Keratinocyte (primary cell): ENCODE measurements around the gene C19orf73. TPM values are rescaled to one million over a fixed set of nuclear protein-coding genes. Genes with fewer than 3 reads are reported as not detected.

ENCODE experiments used
- DNase-seq: peaks from one replicate; pipeline ENCODE4 v3.0.0-alpha.2; 2011; ENCODE audit warnings: low read depth, missing footprints, low spot score
- FAIRE-seq: peaks from 2 replicates; lab custom pipeline; 2011; peaks lifted over from hg19 to GRCh38; lab: Jason Lieb, UNC
- H2AFZ ChIP-seq: 2 replicates; pipeline ENCODE4 v1.6.0; 2012; ENCODE audit warnings: low read length, control low read depth, inconsistent platforms; ENCODE audit not compliant: control insufficient read depth
- H3K27ac ChIP-seq: 2 replicates; pipeline ENCODE4 v1.5.1; 2011; ENCODE audit warnings: low read length; ENCODE audit not compliant: control insufficient read depth, insufficient read depth
- H3K27me3 ChIP-seq: 3 replicates; pipeline ENCODE4 v1.6.0; 2011; ENCODE audit warnings: low read length; ENCODE audit not compliant: control insufficient read depth, insufficient read depth; ENCODE audit errors: extremely low read depth
- H3K36me3 ChIP-seq, 2 experiments: 2 replicates in 1 of 2; 3 replicates in 1 of 2; pipeline ENCODE4 v1.5.1; 2011; ENCODE audit warnings: low read length in 2 of 2, mild to moderate bottlenecking in 1 of 2; ENCODE audit not compliant: control insufficient read depth in 2 of 2, insufficient read depth in 2 of 2; ENCODE audit errors: extremely low read depth in 1 of 2
- H3K4me1 ChIP-seq: 3 replicates; pipeline ENCODE4 v1.5.1; 2011; ENCODE audit warnings: low read length; ENCODE audit not compliant: control insufficient read depth, insufficient read depth; ENCODE audit errors: extremely low read depth
- H3K4me2 ChIP-seq: 3 replicates; pipeline ENCODE4 v1.6.0; 2011; ENCODE audit warnings: low read depth, low read length; ENCODE audit not compliant: control insufficient read depth, insufficient read depth; ENCODE audit errors: extremely low read depth
- H3K4me3 ChIP-seq, 3 experiments: fragments of 200-600 bp in 1 of 3; sonication (generic) in 1 of 3; 2 replicates in 2 of 3; 3 replicates in 1 of 3; pipeline ENCODE4 v1.5.1; 2011 to 2016; ENCODE audit warnings: low read length in 3 of 3, mild to moderate bottlenecking in 3 of 3, control low read depth in 2 of 3, inconsistent platforms in 1 of 3, low read depth in 1 of 3, mixed read lengths in 1 of 3, mixed run types in 1 of 3, moderate library complexity in 1 of 3; ENCODE audit not compliant: control insufficient read depth in 2 of 3, insufficient read depth in 2 of 3; ENCODE audit errors: extremely low read depth in 1 of 3
- H3K79me2 ChIP-seq: 2 replicates; pipeline ENCODE4 v1.6.0; 2012; ENCODE audit warnings: low read length; ENCODE audit not compliant: control insufficient read depth, insufficient read depth
- H3K9ac ChIP-seq: 3 replicates; pipeline ENCODE4 v1.6.0; 2011; ENCODE audit warnings: low read length; ENCODE audit not compliant: control insufficient read depth, insufficient read depth; ENCODE audit errors: extremely low read depth
- H3K9me1 ChIP-seq: 3 replicates; pipeline ENCODE4 v1.6.0; 2011; ENCODE audit warnings: low read length; ENCODE audit not compliant: control insufficient read depth, insufficient read depth; ENCODE audit errors: extremely low read depth
- H3K9me3 ChIP-seq: 2 replicates; pipeline ENCODE4 v1.5.1; 2012; ENCODE audit warnings: low read depth, low read length; ENCODE audit not compliant: control insufficient read depth
- H4K20me1 ChIP-seq: 3 replicates; pipeline ENCODE4 v1.6.0; 2011; ENCODE audit warnings: low read length; ENCODE audit not compliant: control insufficient read depth, insufficient read depth; ENCODE audit errors: extremely low read depth
- EZH2 ChIP-seq: IDR thresholded peaks from one replicate; pipeline ENCODE4 v1.6.1; 2012; ENCODE audit warnings: inconsistent platforms, mild to moderate bottlenecking, low read length, moderate library complexity
- dilution Hi-C: fragments of 300-500 bp; cut with MboI; formaldehyde crosslinking; loops from one replicate; pipeline ENCODE4 v1.7.0; 2020; ENCODE audit warnings: low sequenced_read_pairs; ENCODE audit not compliant: extremely low pct_ligation_motif_present
- polyA plus RNA-seq, 5 experiments: library from polyadenylated mRNA; depleted of rRNA in 3 of 5; stranded (reverse) in 3 of 5; stranded (forward) in 1 of 5; unstranded in 1 of 5; fragments of >200 nt; gene quantifications; 1 replicate in 1 of 5; 2 replicates in 3 of 5; 3 replicates in 1 of 5; pipeline versions ENCODE4 v1.2.1 to v1.2.3, GENCODE V29; 2011 to 2012; ENCODE audit warnings: missing spikeins in 2 of 5, low read depth in 1 of 5, low replicate concordance in 1 of 5
- TF ChIP-seq, protein P1 (sequence below), 3 experiments: IDR thresholded peaks in 1 of 3; conservative IDR thresholded peaks in 1 of 3; optimal IDR thresholded peaks in 1 of 3; 2 replicates in 2 of 3; 3 replicates in 1 of 3; pipeline versions ENCODE3 to v1.5.1; 2011; ENCODE audit warnings: low read length in 3 of 3, mild to moderate bottlenecking in 3 of 3, moderate library complexity in 2 of 3, control low read depth in 1 of 3, inconsistent platforms in 1 of 3; ENCODE audit not compliant: insufficient read depth in 2 of 3; ENCODE audit errors: extremely low read depth in 1 of 3

C19orf73 gene
- polyA plus RNA-seq, 1 donor (not counting 4 experiments of a cell fraction or from before 2014, with no cell fraction given), result 0.71 TPM

- Histone ChIP-seq H3K9me1 (no peaks in the 10 kb centered on the region), H3K27ac (no peak overlapping the region), H3K4me3 (no peak overlapping the region), H3K9me3 (no peaks in the 10 kb centered on the region), H4K20me1 (no peaks in the 10 kb centered on the region), H3K4me2 (no peak overlapping the region), H3K27me3 (peaks cover 49% of the 10 kb centered on the region), H3K4me1 (peaks cover 4% of the 10 kb centered on the region), H3K79me2 (no peaks in the 10 kb centered on the region), H2AFZ (no peak overlapping the region), H3K36me3 (no peaks in the 10 kb centered on the region), H3K9ac (no peak overlapping the region)
- DNase-seq (no peak), FAIRE-seq (no peak)
- TF ChIP-seq, protein P1, sequence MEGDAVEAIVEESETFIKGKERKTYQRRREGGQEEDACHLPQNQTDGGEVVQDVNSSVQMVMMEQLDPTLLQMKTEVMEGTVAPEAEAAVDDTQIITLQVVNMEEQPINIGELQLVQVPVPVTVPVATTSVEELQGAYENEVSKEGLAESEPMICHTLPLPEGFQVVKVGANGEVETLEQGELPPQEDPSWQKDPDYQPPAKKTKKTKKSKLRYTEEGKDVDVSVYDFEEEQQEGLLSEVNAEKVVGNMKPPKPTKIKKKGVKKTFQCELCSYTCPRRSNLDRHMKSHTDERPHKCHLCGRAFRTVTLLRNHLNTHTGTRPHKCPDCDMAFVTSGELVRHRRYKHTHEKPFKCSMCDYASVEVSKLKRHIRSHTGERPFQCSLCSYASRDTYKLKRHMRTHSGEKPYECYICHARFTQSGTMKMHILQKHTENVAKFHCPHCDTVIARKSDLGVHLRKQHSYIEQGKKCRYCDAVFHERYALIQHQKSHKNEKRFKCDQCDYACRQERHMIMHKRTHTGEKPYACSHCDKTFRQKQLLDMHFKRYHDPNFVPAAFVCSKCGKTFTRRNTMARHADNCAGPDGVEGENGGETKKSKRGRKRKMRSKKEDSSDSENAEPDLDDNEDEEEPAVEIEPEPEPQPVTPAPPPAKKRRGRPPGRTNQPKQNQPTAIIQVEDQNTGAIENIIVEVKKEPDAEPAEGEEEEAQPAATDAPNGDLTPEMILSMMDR (optimal IDR thresholded peaks at IDR 0.05 in 1 of 3, IDR thresholded peaks at IDR 0.05 in 1 of 3, conservative IDR thresholded peaks at IDR 0.05 in 1 of 3; ENCODE audit: extremely low read depth in 1 of 3, insufficient read depth in 2 of 3, low read length in 3 of 3), result no peak
- peak; percentile 77 for TF ChIP-seq EZH2
- dilution Hi-C loops, result no loop called here
These were observed 46.9 kb downstream of the C19orf73 start for GRCh38 chr19:49071860-49072547.

- dilution Hi-C loops, result no loop called here
- H3K36me3 ChIP-seq, result no peaks in the 10 kb centered on the region
- no peaks in the 10 kb centered on the region for H3K9me1 ChIP-seq
- TF ChIP-seq, protein P1 (optimal IDR thresholded peaks at IDR 0.05 in 1 of 3, IDR thresholded peaks at IDR 0.05 in 1 of 3, conservative IDR thresholded peaks at IDR 0.05 in 1 of 3; ENCODE audit: extremely low read depth in 1 of 3, insufficient read depth in 2 of 3, low read length in 3 of 3), result no peak
- no peak for TF ChIP-seq EZH2
- no peaks in the 10 kb centered on the region for H3K9me3 ChIP-seq
- H3K27me3 ChIP-seq, result peaks cover 56% of the 10 kb centered on the region
- no peak overlapping the region for H3K4me2 ChIP-seq
- FAIRE-seq, result no peak
- no peak overlapping the region for H3K4me3 ChIP-seq
- H3K27ac ChIP-seq, result no peak overlapping the region
- no peak overlapping the region for H2AFZ ChIP-seq
- no peak overlapping the region for H3K9ac ChIP-seq
- no peak for DNase-seq
- no peaks in the 10 kb centered on the region for H3K79me2 ChIP-seq
- no peaks in the 10 kb centered on the region for H4K20me1 ChIP-seq
- H3K4me1 ChIP-seq, result peaks cover 5% of the 10 kb centered on the region
These were observed 48.5 kb downstream of the C19orf73 start for GRCh38 chr19:49070416-49070815.
